Right cardiac atrium (tissue), 5 donors: ENCODE data around the gene VSIG4. TPM values are rescaled to one million over a fixed set of nuclear protein-coding genes. Genes with fewer than 3 reads are reported as not detected.

ENCODE experiments used
- ATAC-seq, 2 donors: fragments of 200-7000 bp; cut with Tn5 transposase; one replicate each; pipeline versions ENCODE4 v1.8.0 to v1.9.1; 2020; ENCODE audit warnings: moderate library complexity in 2 of 2, mild to moderate bottlenecking in 1 of 2
- DNase-seq, 3 donors: peaks; one replicate each; pipeline ENCODE4 v3.0.0-alpha.2; 2020
- H3K27ac ChIP-seq: one replicate; pipeline ENCODE4 v1.5.1; 2013; ENCODE audit warnings: mild to moderate bottlenecking, low read length, control low read depth, moderate library complexity
- H3K27me3 ChIP-seq: one replicate; pipeline ENCODE4 v1.6.1; 2013; ENCODE audit not compliant: control insufficient read depth, insufficient read depth
- H3K4me1 ChIP-seq: one replicate; pipeline ENCODE4 v1.6.1; 2013; ENCODE audit warnings: low read length; ENCODE audit not compliant: control insufficient read depth, insufficient read depth
- H3K4me3 ChIP-seq: one replicate; pipeline ENCODE4 v1.5.1; 2013; ENCODE audit warnings: low read length, control low read depth
- H3K9me3 ChIP-seq: one replicate; pipeline ENCODE4 v1.6.1; 2013; ENCODE audit warnings: low read length; ENCODE audit not compliant: control insufficient read depth
- WGBS: extraction: QIAGEN DNeasy Blood & Tissue Kit; methylation state at CpG from one replicate; pipeline ENCODE4 v1.1.7; 2013; 5-methylcytosine and 5-hydroxymethylcytosine counted together
- intact Hi-C, 4 donors: fragments of 100-400 bp; cut with DNase I; formaldehyde crosslinking; loops; one replicate each; pipeline versions ENCODE4 v1.11.0 to v1.14.0; 2022 to 2023
- polyA plus RNA-seq: library from polyadenylated mRNA; stranded (reverse); fragments of 200-250 nt; gene quantifications from one replicate; pipeline ENCODE4 v1.2.3, GENCODE V29; 2013
- total RNA-seq, 4 donors: library from RNA; stranded (reverse); fragmentation: NEBNext Ultra II Directional; extraction: Animal tissue kit (Norgen Biotek cat#: 25700); gene quantifications; one replicate each; pipeline ENCODE4 v1.2.1, GENCODE V29; 2021
- donor health status: healthy with polysubstance abuse.
- donor health status: DM: no; HTN: yes; CAD: no.
- donor health status: DM: no; HTN: no; CAD: no.
- donor health status: DM: no; HTN: yes; CAD: no; lungs with severe emphysema.
- donor health status: DM: yes; HTN: yes; CAD: no.

Gene VSIG4
- total and polyA plus RNA-seq, 5 donors: 16.0 to 126 (median 47.1) TPM

- DNase-seq (no peak), ATAC-seq (no peak)
- intact Hi-C loops: no loop called here
- WGBS: 81% methylated on average over 1 of the region's 1 CpG
- Histone ChIP-seq H3K9me3 (no peaks in the 10 kb centered on the region), H3K4me3 (no peak overlapping the region), H3K27me3 (no peaks in the 10 kb centered on the region), H3K4me1 (no peaks in the 10 kb centered on the region), H3K27ac (no peak overlapping the region)
Measured at GRCh38 chrX:66024092-66024467, 15.8 kb downstream of the VSIG4 start.

DNA sequence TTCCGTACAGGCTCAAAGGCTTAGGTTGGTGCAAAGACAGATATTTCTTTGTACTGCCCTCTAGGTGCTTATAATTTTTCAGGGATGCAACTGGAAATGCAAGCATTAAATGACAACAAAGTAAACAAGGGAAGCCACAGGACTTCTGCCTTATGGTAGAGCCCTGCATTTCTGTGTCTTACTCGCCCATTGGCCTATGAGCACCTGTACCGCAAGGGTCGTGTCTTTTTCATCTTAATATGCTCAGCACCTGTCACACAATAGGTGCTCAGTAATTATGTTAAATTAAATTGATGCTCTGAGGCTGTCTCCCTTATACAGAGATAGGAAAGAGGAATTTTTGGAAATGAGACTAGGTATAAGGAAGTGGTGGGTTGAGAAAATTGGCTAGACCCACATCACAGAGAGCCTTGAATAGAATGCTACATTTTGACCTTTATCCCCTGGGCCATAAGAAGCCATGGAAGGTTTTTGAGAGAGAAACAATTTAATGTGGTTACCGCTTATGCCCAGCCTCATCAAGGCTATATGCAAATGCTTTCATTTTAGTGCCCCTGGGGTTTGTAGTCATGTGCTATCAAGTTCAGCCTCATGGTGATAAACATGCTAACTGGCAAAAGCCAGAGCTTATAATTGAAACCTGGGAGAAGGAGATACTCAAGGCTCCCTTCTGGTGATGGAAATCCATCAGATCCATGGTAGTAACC lies 16.3 kb downstream of the VSIG4 start:
- Histone ChIP-seq H3K4me1 (no peaks in the 10 kb centered on the region), H3K27me3 (no peaks in the 10 kb centered on the region), H3K9me3 (no peaks in the 10 kb centered on the region), H3K27ac (no peak overlapping the region), H3K4me3 (no peak overlapping the region)
- intact Hi-C loops: no loop called here
- DNase-seq (no peak), ATAC-seq (no peak)
- WGBS: 92% methylated on average over 5 of the region's 5 CpGs

- intact Hi-C loops: no loop called here
- Histone ChIP-seq H3K4me1 (no peaks in the 10 kb centered on the region), H3K27ac (no peak overlapping the region), H3K27me3 (no peaks in the 10 kb centered on the region), H3K9me3 (no peaks in the 10 kb centered on the region), H3K4me3 (no peak overlapping the region)
- WGBS: 52% methylated on average over 5 of the region's 5 CpGs
- DNase-seq: no peak
- ATAC-seq: peak in 1 of 2 donors; percentile 18
Measured at GRCh38 chrX:66022632-66023384, 17.1 kb downstream of the VSIG4 start.

DNA sequence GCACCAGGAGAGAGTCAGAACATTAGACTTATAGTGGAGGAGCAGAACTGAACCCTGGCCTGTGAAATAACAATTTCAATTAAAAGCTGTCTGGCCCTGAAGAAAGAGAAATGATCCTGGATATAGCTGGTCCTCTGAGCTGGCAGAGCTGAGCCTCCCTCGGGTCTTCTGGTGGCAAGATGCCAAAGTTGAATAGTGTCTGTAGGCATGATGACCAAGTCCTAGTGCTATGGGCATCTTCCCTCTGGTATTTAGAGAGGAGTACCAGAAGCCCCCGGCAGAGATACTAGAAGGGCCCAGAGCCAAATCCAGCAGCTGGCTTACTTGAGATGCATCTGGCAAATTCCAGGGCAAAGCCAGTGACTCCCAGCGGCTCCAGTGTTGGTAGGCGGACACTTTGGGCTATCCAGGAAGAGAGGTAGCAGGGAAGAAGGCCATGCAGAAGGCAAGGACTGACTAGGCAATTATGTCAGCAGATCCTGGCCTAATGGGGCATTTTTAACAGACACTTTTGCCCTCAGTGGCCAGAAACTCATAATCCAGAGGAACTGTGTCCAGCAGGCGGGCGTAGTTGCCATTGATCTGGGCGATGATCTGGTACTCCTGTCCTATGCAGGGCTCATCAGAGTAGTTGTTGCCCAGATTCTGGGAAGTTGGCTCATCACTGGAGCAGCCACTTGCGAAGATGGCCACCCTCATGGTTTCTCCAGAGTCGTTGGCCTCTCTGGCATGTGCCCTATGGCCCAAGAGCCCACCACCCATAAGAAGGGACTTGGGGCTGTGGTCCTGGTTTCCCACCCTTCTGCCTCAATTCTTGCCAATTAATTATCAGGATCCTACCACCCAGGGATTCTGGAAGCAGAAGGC lies 17.9 kb downstream of the VSIG4 start:
- H3K4me3 ChIP-seq: no peak overlapping the region
- no peaks in the 10 kb centered on the region for H3K4me1 ChIP-seq
- DNase-seq (no peak), ATAC-seq (no peak)
- no peak overlapping the region for H3K27ac ChIP-seq
- no peaks in the 10 kb centered on the region for H3K27me3 ChIP-seq
- intact Hi-C loops: no loop called here
- H3K9me3 ChIP-seq: no peaks in the 10 kb centered on the region
- WGBS: 82% methylated on average over 9 of the region's 9 CpGs

DNA sequence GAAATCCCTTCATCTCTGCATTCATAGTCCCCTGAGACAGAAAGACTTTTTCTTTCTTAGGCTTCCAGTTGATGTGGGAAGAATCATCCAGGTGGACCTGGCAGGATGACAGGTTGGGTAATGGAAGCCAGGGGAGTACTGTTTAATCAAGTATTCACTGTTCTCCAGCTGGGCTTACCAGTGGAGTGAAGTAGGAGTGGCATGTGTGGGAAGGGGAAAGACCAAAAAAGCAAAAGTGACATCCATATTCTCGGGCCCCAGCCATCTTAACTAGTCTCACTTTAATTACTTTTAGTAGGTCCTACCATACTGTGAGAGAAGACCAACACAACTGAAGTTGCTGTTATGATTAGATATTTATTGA lies 18.5 kb downstream of the VSIG4 start:
- intact Hi-C loops: no loop called here
- H3K9me3 ChIP-seq: no peaks in the 10 kb centered on the region
- DNase-seq (no peak), ATAC-seq (no peak)
- H3K27ac ChIP-seq: no peak overlapping the region
- H3K4me3 ChIP-seq: no peak overlapping the region
- H3K27me3 ChIP-seq: no peaks in the 10 kb centered on the region
- H3K4me1 ChIP-seq: no peaks in the 10 kb centered on the region
- WGBS: 83% methylated on average over 1 of the region's 1 CpG

DNA sequence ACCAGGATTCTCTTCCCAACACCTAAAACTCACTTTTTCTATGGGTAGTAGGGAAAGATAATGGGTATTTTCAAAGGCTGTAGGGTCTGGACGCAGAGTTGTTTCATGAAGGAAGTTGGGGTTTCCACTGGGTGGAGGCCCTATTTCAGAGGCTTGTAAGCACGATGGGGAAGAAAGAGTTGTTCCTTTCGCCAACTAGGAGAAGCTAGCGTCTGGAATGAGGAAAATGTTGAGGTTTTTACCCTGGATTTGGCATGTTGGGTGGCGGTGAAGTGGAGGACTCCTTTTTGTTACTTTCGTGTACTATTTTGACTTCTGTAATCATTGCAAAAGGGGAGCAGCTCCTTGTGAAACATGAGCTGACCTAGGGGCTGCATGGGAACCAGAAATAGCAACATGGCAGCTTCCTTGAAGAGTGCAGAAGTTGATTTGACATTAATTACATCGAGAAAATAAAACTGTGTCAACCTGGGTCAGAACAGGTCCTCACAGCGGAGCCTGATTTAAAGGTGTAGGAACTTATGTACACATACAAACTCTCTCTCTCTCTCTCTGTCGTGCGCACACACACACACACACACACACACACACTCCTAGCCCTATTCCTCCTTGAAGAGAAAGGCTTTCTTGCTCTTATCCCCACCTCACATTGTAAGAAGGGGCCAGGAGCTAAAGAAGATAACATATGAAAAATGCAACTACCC lies 19.1 kb downstream of the VSIG4 start:
- Histone ChIP-seq H3K9me3 (no peaks in the 10 kb centered on the region), H3K4me1 (no peaks in the 10 kb centered on the region), H3K4me3 (no peak overlapping the region), H3K27me3 (no peaks in the 10 kb centered on the region), H3K27ac (no peak overlapping the region)
- no peak for DNase-seq
- 81% methylated on average over 10 of the region's 10 CpGs for WGBS
- intact Hi-C loops: no loop called here
- ATAC-seq: peak in 1 of 2 donors; percentile 34

DNA sequence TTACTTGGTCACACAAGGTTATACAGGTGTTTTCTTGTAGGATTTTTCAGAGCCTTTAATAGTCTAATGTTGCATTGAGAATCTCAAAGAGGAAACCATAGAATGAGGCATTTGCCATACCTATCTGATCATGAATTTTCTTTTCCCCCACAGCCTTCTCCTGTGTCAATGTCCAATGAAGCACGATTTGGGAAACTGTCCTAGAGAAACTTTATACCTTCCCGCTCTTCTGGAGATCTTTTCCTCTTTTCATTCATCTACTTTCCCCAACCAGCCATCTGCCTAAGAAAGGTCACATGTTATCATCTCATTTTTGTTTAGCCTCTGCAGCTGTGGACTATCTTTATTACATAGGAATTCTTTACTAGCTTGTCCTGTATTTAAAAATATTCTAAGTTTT lies 19.9 kb downstream of the VSIG4 start:
- DNase-seq (no peak), ATAC-seq (no peak)
- Histone ChIP-seq H3K4me3 (no peak overlapping the region), H3K27ac (no peak overlapping the region), H3K9me3 (no peaks in the 10 kb centered on the region), H3K27me3 (no peaks in the 10 kb centered on the region), H3K4me1 (no peaks in the 10 kb centered on the region)
- intact Hi-C loops: no loop called here
- WGBS: 62% methylated on average over 2 of the region's 2 CpGs

GRCh38 chrX:66019310-66019652 lies 20.6 kb downstream of the VSIG4 start:
- Histone ChIP-seq H3K9me3 (no peaks in the 10 kb centered on the region), H3K4me3 (no peak overlapping the region), H3K27ac (no peak overlapping the region), H3K27me3 (no peaks in the 10 kb centered on the region), H3K4me1 (no peaks in the 10 kb centered on the region)
- intact Hi-C loops: no loop called here
- WGBS: 81% methylated on average over 1 of the region's 1 CpG
- DNase-seq (no peak), ATAC-seq (no peak)

DNA sequence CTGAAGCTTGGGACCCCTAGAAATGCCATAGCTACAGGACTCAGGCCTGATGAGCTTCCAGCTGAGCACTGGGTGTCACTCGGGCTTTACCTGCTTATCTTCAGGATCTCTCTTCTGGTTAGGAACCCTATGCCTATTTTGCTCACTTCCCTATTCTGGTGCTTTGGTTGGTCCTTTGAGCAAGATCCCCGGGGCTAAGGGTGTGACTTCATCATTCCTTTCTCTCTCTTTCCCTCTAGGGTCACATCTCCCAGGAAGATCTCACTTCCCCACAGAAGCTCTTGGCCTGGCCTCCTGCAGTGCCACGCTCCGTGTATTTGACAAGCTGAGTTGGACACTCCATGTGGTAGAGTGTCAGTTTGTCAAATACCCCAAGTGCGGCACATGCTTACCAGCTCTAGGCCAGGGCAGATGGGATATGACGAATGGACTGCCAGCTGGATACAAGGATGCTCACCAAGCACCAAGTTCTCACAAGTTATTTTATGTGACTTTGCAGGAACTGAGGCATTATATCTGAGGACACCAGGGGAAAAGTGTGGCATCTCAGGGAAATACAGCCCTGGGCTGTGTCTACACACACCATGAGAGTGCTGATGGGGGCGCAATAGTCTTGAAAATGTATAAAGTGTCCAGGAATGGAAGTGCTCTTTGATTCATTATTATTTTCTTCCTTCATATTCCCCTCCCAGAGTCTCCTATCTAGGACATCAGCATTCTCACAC lies 21.1 kb downstream of the VSIG4 start:
- H3K4me3 ChIP-seq: no peak overlapping the region
- ATAC-seq (no peak), DNase-seq (no peak)
- H3K9me3 ChIP-seq: no peaks in the 10 kb centered on the region
- WGBS: 78% methylated on average over 7 of the region's 7 CpGs
- no peaks in the 10 kb centered on the region for H3K4me1 ChIP-seq
- no peaks in the 10 kb centered on the region for H3K27me3 ChIP-seq
- no peak overlapping the region for H3K27ac ChIP-seq
- intact Hi-C loops: no loop called here

DNA sequence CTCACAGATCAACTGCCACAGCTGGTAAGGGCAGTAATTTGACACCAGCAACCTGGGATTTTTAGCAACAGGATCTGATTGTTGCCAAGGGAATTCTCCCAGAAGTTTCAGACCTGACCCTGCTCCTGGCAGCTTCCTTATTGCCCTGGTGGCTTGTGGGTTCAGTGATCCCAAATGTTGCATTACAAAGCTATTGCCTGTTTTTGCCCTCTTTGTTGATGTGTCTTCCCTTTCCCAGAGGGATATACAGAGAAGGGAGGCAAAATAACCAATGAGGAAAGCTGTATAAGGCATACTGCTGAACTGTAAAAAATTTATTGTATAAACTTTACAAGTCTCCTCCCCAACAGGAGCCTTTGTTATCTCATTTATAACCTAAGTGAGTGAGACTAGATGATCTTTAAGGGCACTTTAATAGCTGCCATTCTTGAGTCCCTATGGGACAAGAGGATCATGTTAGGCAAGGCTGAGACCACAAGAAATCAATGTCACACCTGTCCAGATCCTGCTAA lies 22.2 kb downstream of the VSIG4 start:
- Histone ChIP-seq H3K9me3 (no peaks in the 10 kb centered on the region), H3K27me3 (no peaks in the 10 kb centered on the region), H3K4me1 (no peaks in the 10 kb centered on the region), H3K4me3 (no peak overlapping the region), H3K27ac (no peak overlapping the region)
- intact Hi-C loops: no loop called here
- DNase-seq (no peak), ATAC-seq (no peak)
